GM23338 (cell line): Measurements from ENCODE around the gene UGGT2.

Experiments used
- CREB1 ChIP-seq: fragments of 250-450 bp; sonication (Bioruptor Pico); IDR thresholded peaks from 2 replicates; pipeline ENCODE4 v1.5.0; 2020; ENCODE audit warnings: low read depth, mild to moderate bottlenecking, moderate library complexity
- ETS1 ChIP-seq: IDR thresholded peaks from 2 replicates; pipeline ENCODE4 v1.6.1; 2016; ENCODE audit warnings: antibody characterized with exemption
- EZH2 ChIP-seq: fragments of 200-600 bp; sonication (generic); IDR thresholded peaks from one replicate; pipeline ENCODE4 v1.8.0; 2017; ENCODE audit warnings: antibody characterized with exemption, mild to moderate bottlenecking, low read depth; ENCODE audit not compliant: unreplicated experiment
- EZH2phosphoT487 ChIP-seq: fragments of 200-600 bp; sonication (generic); IDR thresholded peaks from one replicate; pipeline ENCODE4 v1.8.1; 2018; ENCODE audit warnings: antibody characterized with exemption; ENCODE audit not compliant: unreplicated experiment
- JUNB ChIP-seq: IDR thresholded peaks from one replicate; pipeline ENCODE4 v1.6.1; 2016; ENCODE audit warnings: antibody characterized with exemption; ENCODE audit not compliant: unreplicated experiment
- NANOG ChIP-seq: IDR thresholded peaks from 2 replicates; pipeline ENCODE4 v1.6.1; 2016; ENCODE audit warnings: antibody characterized with exemption, borderline replicate concordance
- POLR2AphosphoS5 ChIP-seq: IDR thresholded peaks from 2 replicates; pipeline ENCODE4 v1.6.1; 2016; ENCODE audit warnings: antibody characterized with exemption, low read depth
- REST ChIP-seq: IDR thresholded peaks from one replicate; pipeline ENCODE4 v1.6.1; 2018; ENCODE audit warnings: antibody characterized with exemption; ENCODE audit not compliant: unreplicated experiment
- STAT1 ChIP-seq: IDR thresholded peaks from one replicate; pipeline ENCODE4 v1.6.1; 2016; ENCODE audit warnings: antibody characterized with exemption; ENCODE audit not compliant: unreplicated experiment
- ZNF114 ChIP-seq: fragments of 250-450 bp; sonication (Bioruptor Pico); IDR thresholded peaks from 2 replicates; pipeline ENCODE4 v1.5.0; 2020; ENCODE audit warnings: mild to moderate bottlenecking, moderate library complexity
- ZNF331 ChIP-seq: fragments of 250-450 bp; sonication (Bioruptor Pico); IDR thresholded peaks from 2 replicates; pipeline ENCODE4 v1.5.0; 2020; ENCODE audit warnings: low read depth, mild to moderate bottlenecking, moderate library complexity
- ZNF462 ChIP-seq: fragments of 250-450 bp; sonication (Bioruptor Pico); IDR thresholded peaks from 2 replicates; pipeline ENCODE4 v1.5.0; 2020; ENCODE audit warnings: mild to moderate bottlenecking, moderate library complexity
- TF ChIP-seq, protein P1 (sequence below), 2 experiments: fragments of 200-600 bp in 1 of 2; sonication (generic) in 1 of 2; conservative IDR thresholded peaks; 2 replicates each; pipeline versions ENCODE4 v1.5.1 to v1.6.1; 2016 to 2017; ENCODE audit warnings: antibody characterized with exemption in 2 of 2, low read depth in 2 of 2, mild to moderate bottlenecking in 2 of 2, moderate library complexity in 1 of 2

- TF ChIP-seq, protein P1, sequence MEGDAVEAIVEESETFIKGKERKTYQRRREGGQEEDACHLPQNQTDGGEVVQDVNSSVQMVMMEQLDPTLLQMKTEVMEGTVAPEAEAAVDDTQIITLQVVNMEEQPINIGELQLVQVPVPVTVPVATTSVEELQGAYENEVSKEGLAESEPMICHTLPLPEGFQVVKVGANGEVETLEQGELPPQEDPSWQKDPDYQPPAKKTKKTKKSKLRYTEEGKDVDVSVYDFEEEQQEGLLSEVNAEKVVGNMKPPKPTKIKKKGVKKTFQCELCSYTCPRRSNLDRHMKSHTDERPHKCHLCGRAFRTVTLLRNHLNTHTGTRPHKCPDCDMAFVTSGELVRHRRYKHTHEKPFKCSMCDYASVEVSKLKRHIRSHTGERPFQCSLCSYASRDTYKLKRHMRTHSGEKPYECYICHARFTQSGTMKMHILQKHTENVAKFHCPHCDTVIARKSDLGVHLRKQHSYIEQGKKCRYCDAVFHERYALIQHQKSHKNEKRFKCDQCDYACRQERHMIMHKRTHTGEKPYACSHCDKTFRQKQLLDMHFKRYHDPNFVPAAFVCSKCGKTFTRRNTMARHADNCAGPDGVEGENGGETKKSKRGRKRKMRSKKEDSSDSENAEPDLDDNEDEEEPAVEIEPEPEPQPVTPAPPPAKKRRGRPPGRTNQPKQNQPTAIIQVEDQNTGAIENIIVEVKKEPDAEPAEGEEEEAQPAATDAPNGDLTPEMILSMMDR (conservative IDR thresholded peaks at IDR 0.05; ENCODE audit: low read depth in 2 of 2): peak; percentile 56 to 69
- no peak for TF ChIP-seq ETS1
- TF ChIP-seq EZH2: no peak
- no peak for TF ChIP-seq STAT1
- TF ChIP-seq POLR2AphosphoS5: no peak
- TF ChIP-seq REST: no peak
- TF ChIP-seq EZH2phosphoT487: no peak
- no peak for TF ChIP-seq CREB1 (CRISPR knock-in tag)
- TF ChIP-seq JUNB: no peak
- TF ChIP-seq ZNF331 (CRISPR knock-in tag): no peak
- TF ChIP-seq ZNF462 (CRISPR knock-in tag): 0 out of 2 replicates have a peak, but pooled peaks have one; percentile 14
- TF ChIP-seq NANOG: no peak
- no peak for TF ChIP-seq ZNF114 (CRISPR knock-in tag)
These were observed 33.0 kb downstream of the UGGT2 start for GRCh38 chr13:96020155-96020575.
